Measurements from ENCODE around the gene RBM15B. TPM values are rescaled to one million over a fixed set of nuclear protein-coding genes. Genes with fewer than 3 reads are reported as not detected.
A peak's percentile ranks its signal among the peaks of the same experiment; 100 is the strongest.

Gene RBM15B
- total RNA-seq (10 to 100 TPM; 29.9 to 40.6 (median 31.3) TPM), polyA plus RNA-seq (10 to 100 TPM; 12.8 to 22.8 TPM), total RNA-seq (123 reads per million, percentile 87 among the genes with 10 or more reads in this experiment)

GRCh38 chr3:51391075-51391565 lies at the start of gene RBM15B:
RBM15B (plus strand) TSS chr3:51391285; CDS start chr3:51391400, 115 bp downstream.
- H3K4me3 ChIP-seq (ENCODE audit: low read length): peak within 1 kb of the TSS; percentile 52
- H3K4me3 Mint-ChIP-seq: peak within 1 kb of the TSS; percentile 76 to 89 (median 83)
- H3K27me3 Mint-ChIP-seq: no peaks in the 10 kb centered on the region
- H3K4me1 ChIP-seq (ENCODE audit: control insufficient read depth in 2 of 2, insufficient read depth in 2 of 2, low read length in 2 of 2): peaks cover 46 to 53% of the 10 kb centered on the region in 2 donors
- CTCF ChIA-PET: interaction anchor here (0.6 to 1.5 kb wide), 2 partner anchors 11 to 779 kb away, joined by 3 read pairs; no protein-coding TSS in a partner anchor
- H3K36me3 Mint-ChIP-seq: peaks cover 6 to 43% (median 27%) of the 10 kb centered on the region in 5 donors
- ATAC-seq (peak; percentile 95), DNase-seq (peak; percentile 94 to 98 (median 96))
- H3K36me3 ChIP-seq (ENCODE audit: control insufficient read depth in 2 of 3, insufficient read depth in 3 of 3, low read length in 3 of 3): peaks cover 7 to 58% (median 28%) of the 10 kb centered on the region in 3 experiments
- POLR2A ChIA-PET: interaction anchor here (1.5 to 3.6 kb wide), 3 partner anchors 12 to 775 kb away, joined by 3 to 16 read pairs (median 5); partner anchors contain the start of gene MAPKAPK3
- H3K27ac ChIP-seq (ENCODE audit: low read depth, low read length): peak within 1 kb of the TSS; percentile 90
- peaks cover 35 to 75% (median 67%) of the 10 kb centered on the region in 7 donors for H3K4me1 Mint-ChIP-seq
- H3K27me3 ChIP-seq (ENCODE audit: control insufficient read depth in 2 of 2, insufficient read depth in 2 of 2, low read length in 2 of 2): no peaks in the 10 kb centered on the region
- peaks cover 0 to 10% (median 0%) of the 10 kb centered on the region in 11 donors for H3K9me3 Mint-ChIP-seq
- intact Hi-C loops (cut with micrococcal nuclease): loop anchor here (1.0 to 5.0 kb wide), 13 partner anchors 8 to 1026 kb away; partner anchors contain the start of genes DCAF1 (in 1 of the 2), DUSP7 (in 1 of the 2), HEMK1 (in 1 of the 2) and RAD54L2 (in 1 of the 2)
- H3K9me3 ChIP-seq (ENCODE audit: control insufficient read depth in 2 of 3, low read length in 3 of 3): no peaks in the 10 kb centered on the region
- peak within 1 kb of the TSS; percentile 79 to 91 (median 88) for H3K27ac Mint-ChIP-seq

- DNase-seq (no peak), ATAC-seq (no peak)
- Mint-ChIP-seq H3K9me3 (peaks cover 0 to 4% (median 0%) of the 10 kb centered on the region in 11 donors), H3K36me3 (peaks cover 0 to 4% (median 0%) of the 10 kb centered on the region in 5 donors), H3K27ac (no peak overlapping the region), H3K4me3 (no peak overlapping the region), H3K4me1 (no peaks in the 10 kb centered on the region), H3K27me3 (no peaks in the 10 kb centered on the region)
- CTCF ChIA-PET: no interaction called here
- Histone ChIP-seq H3K27me3 (ENCODE audit: control insufficient read depth in 2 of 2, insufficient read depth in 2 of 2, low read length in 2 of 2) (no peaks in the 10 kb centered on the region), H3K4me1 (ENCODE audit: control insufficient read depth in 2 of 2, insufficient read depth in 2 of 2, low read length in 2 of 2) (no peaks in the 10 kb centered on the region), H3K36me3 (ENCODE audit: control insufficient read depth in 2 of 3, insufficient read depth in 3 of 3, low read length in 3 of 3) (no peaks in the 10 kb centered on the region), H3K27ac (ENCODE audit: low read depth, low read length) (no peak overlapping the region), H3K9me3 (ENCODE audit: control insufficient read depth in 2 of 3, low read length in 3 of 3) (no peaks in the 10 kb centered on the region), H3K4me3 (ENCODE audit: low read length) (no peak overlapping the region)
- intact Hi-C loops (cut with micrococcal nuclease): no loop called here
- POLR2A ChIA-PET: no interaction called here
Observed at GRCh38 chr3:51343918-51344687, 47.0 kb upstream of the RBM15B start.

GRCh38 chr3:51350751-51351150 lies 40.3 kb upstream of the RBM15B start:
- Mint-ChIP-seq H3K36me3 (peaks cover 0 to 14% (median 0%) of the 10 kb centered on the region in 5 donors), H3K27ac (no peak overlapping the region), H3K27me3 (no peaks in the 10 kb centered on the region), H3K9me3 (peaks cover 0 to 4% (median 0%) of the 10 kb centered on the region in 11 donors), H3K4me1 (peaks cover 0 to 6% (median 5%) of the 10 kb centered on the region in 7 donors), H3K4me3 (no peak overlapping the region)
- Histone ChIP-seq H3K36me3 (ENCODE audit: control insufficient read depth in 2 of 3, insufficient read depth in 3 of 3, low read length in 3 of 3) (no peaks in the 10 kb centered on the region), H3K9me3 (ENCODE audit: control insufficient read depth in 2 of 3, low read length in 3 of 3) (no peaks in the 10 kb centered on the region), H3K4me1 (ENCODE audit: control insufficient read depth in 2 of 2, insufficient read depth in 2 of 2, low read length in 2 of 2) (no peaks in the 10 kb centered on the region), H3K27ac (ENCODE audit: low read depth, low read length) (no peak overlapping the region), H3K4me3 (ENCODE audit: low read length) (no peak overlapping the region), H3K27me3 (ENCODE audit: control insufficient read depth in 2 of 2, insufficient read depth in 2 of 2, low read length in 2 of 2) (no peaks in the 10 kb centered on the region)
- ChIA-PET CTCF (no interaction called here), POLR2A (no interaction called here)
- DNase-seq (no peak), ATAC-seq (no peak)
- intact Hi-C loops (cut with micrococcal nuclease): no loop called here

- no peaks in the 10 kb centered on the region for H3K27me3 Mint-ChIP-seq
- peaks cover 0 to 6% (median 5%) of the 10 kb centered on the region in 7 donors for H3K4me1 Mint-ChIP-seq
- H3K4me3 Mint-ChIP-seq: no peak overlapping the region
- H3K27ac ChIP-seq (ENCODE audit: low read depth, low read length): no peak overlapping the region
- no peaks in the 10 kb centered on the region for H3K36me3 ChIP-seq (ENCODE audit: control insufficient read depth in 2 of 3, insufficient read depth in 3 of 3, low read length in 3 of 3)
- CTCF ChIA-PET: no interaction called here
- no peak for ATAC-seq
- H3K27ac Mint-ChIP-seq: peak overlapping the region in 1 of 9 donors; percentile 51
- no peak overlapping the region for H3K4me3 ChIP-seq (ENCODE audit: low read length)
- intact Hi-C loops (cut with micrococcal nuclease): no loop called here
- H3K27me3 ChIP-seq (ENCODE audit: control insufficient read depth in 2 of 2, insufficient read depth in 2 of 2, low read length in 2 of 2): no peaks in the 10 kb centered on the region
- peaks cover 0 to 14% (median 0%) of the 10 kb centered on the region in 5 donors for H3K36me3 Mint-ChIP-seq
- POLR2A ChIA-PET: no interaction called here
- no peak for DNase-seq
- no peaks in the 10 kb centered on the region for H3K9me3 Mint-ChIP-seq
- H3K4me1 ChIP-seq (ENCODE audit: control insufficient read depth in 2 of 2, insufficient read depth in 2 of 2, low read length in 2 of 2): no peaks in the 10 kb centered on the region
- H3K9me3 ChIP-seq (ENCODE audit: control insufficient read depth in 2 of 3, low read length in 3 of 3): no peaks in the 10 kb centered on the region
Observed at GRCh38 chr3:51353131-51353530, 38.0 kb upstream of the RBM15B start.

GRCh38 chr3:51353691-51354090 lies 37.4 kb upstream of the RBM15B start:
- POLR2A ChIA-PET: no interaction called here
- H3K27ac ChIP-seq (ENCODE audit: low read depth, low read length): no peak overlapping the region
- H3K4me3 ChIP-seq (ENCODE audit: low read length): no peak overlapping the region
- no peaks in the 10 kb centered on the region for H3K36me3 ChIP-seq (ENCODE audit: control insufficient read depth in 2 of 3, insufficient read depth in 3 of 3, low read length in 3 of 3)
- peaks cover 0 to 6% (median 5%) of the 10 kb centered on the region in 7 donors for H3K4me1 Mint-ChIP-seq
- H3K9me3 Mint-ChIP-seq: no peaks in the 10 kb centered on the region
- H3K4me3 Mint-ChIP-seq: no peak overlapping the region
- peak overlapping the region in 1 of 9 donors; percentile 51 for H3K27ac Mint-ChIP-seq
- no peaks in the 10 kb centered on the region for H3K27me3 Mint-ChIP-seq
- no peaks in the 10 kb centered on the region for H3K4me1 ChIP-seq (ENCODE audit: control insufficient read depth in 2 of 2, insufficient read depth in 2 of 2, low read length in 2 of 2)
- CTCF ChIA-PET: no interaction called here
- intact Hi-C loops (cut with micrococcal nuclease): no loop called here
- no peaks in the 10 kb centered on the region for H3K27me3 ChIP-seq (ENCODE audit: control insufficient read depth in 2 of 2, insufficient read depth in 2 of 2, low read length in 2 of 2)
- no peaks in the 10 kb centered on the region for H3K9me3 ChIP-seq (ENCODE audit: control insufficient read depth in 2 of 3, low read length in 3 of 3)
- no peak for ATAC-seq
- DNase-seq: no peak
- peaks cover 0 to 11% (median 0%) of the 10 kb centered on the region in 5 donors for H3K36me3 Mint-ChIP-seq

- H3K36me3 Mint-ChIP-seq: peaks cover 0 to 10% (median 0%) of the 10 kb centered on the region in 5 donors
- H3K27ac Mint-ChIP-seq: no peak overlapping the region
- intact Hi-C loops (cut with micrococcal nuclease): no loop called here
- no peak overlapping the region for H3K4me3 Mint-ChIP-seq
- Histone ChIP-seq H3K4me3 (ENCODE audit: low read length) (no peak overlapping the region), H3K27me3 (ENCODE audit: control insufficient read depth in 2 of 2, insufficient read depth in 2 of 2, low read length in 2 of 2) (no peaks in the 10 kb centered on the region), H3K9me3 (ENCODE audit: control insufficient read depth in 2 of 3, low read length in 3 of 3) (no peaks in the 10 kb centered on the region), H3K36me3 (ENCODE audit: control insufficient read depth in 2 of 3, insufficient read depth in 3 of 3, low read length in 3 of 3) (no peaks in the 10 kb centered on the region), H3K27ac (ENCODE audit: low read depth, low read length) (no peak overlapping the region), H3K4me1 (ENCODE audit: control insufficient read depth in 2 of 2, insufficient read depth in 2 of 2, low read length in 2 of 2) (no peaks in the 10 kb centered on the region)
- no peaks in the 10 kb centered on the region for H3K9me3 Mint-ChIP-seq
- no peak for ATAC-seq
- peaks cover 0 to 6% (median 5%) of the 10 kb centered on the region in 7 donors for H3K4me1 Mint-ChIP-seq
- no peaks in the 10 kb centered on the region for H3K27me3 Mint-ChIP-seq
- ChIA-PET CTCF (no interaction called here), POLR2A (no interaction called here)
- DNase-seq: no peak
Observed at GRCh38 chr3:51354172-51354571, 36.9 kb upstream of the RBM15B start.

All from naive thymus-derived CD4-positive, alpha-beta T cell (primary cell).